HL-60 (cell line): ENCODE data around the gene SLC16A6.

Experiments
- DNase-seq, 2 experiments: peaks; one replicate each; pipeline ENCODE4 v3.0.0-alpha.2; 2010 to 2020; ENCODE audit warnings: low read depth in 1 of 2, low spot score in 1 of 2
- H3K27ac ChIP-seq: fragments of 250-450 bp; sonication (Bioruptor Pico); replicated peaks from 2 replicates; pipeline ENCODE4 v1.5.1; 2020; ENCODE audit warnings: mild to moderate bottlenecking, moderate library complexity
- H3K27me3 ChIP-seq: fragments of 250-450 bp; sonication (Bioruptor Pico); 2 replicates; pipeline ENCODE4 v1.5.1; 2021; ENCODE audit warnings: mild to moderate bottlenecking, moderate library complexity; ENCODE audit not compliant: insufficient read depth, poor library complexity, severe bottlenecking
- H3K4me3 ChIP-seq: replicated peaks from 2 replicates; pipeline ENCODE4 v1.5.1; 2011; ENCODE audit warnings: mild to moderate bottlenecking, control low read depth, low read length; ENCODE audit not compliant: insufficient read depth
- CTCF ChIP-seq: IDR thresholded peaks from one replicate; pipeline ENCODE4 v1.5.1; 2011; ENCODE audit warnings: low read length, control low read depth, inconsistent platforms; ENCODE audit not compliant: insufficient read depth
- GABPA ChIP-seq: IDR thresholded peaks from 2 replicates; pipeline ENCODE4 v1.6.1; 2012; ENCODE audit warnings: low read depth
- POLR2AphosphoS5 ChIP-seq: IDR thresholded peaks from 2 replicates; pipeline ENCODE4 v1.6.1; 2012; ENCODE audit warnings: low read depth
- REST ChIP-seq: IDR thresholded peaks from 2 replicates; pipeline ENCODE4 v1.6.1; 2012; ENCODE audit warnings: low read depth; ENCODE audit not compliant: insufficient replicate concordance
- SPI1 ChIP-seq: IDR thresholded peaks from 2 replicates; pipeline ENCODE4 v1.6.1; 2012; ENCODE audit warnings: low read depth, mild to moderate bottlenecking, borderline replicate concordance

SLC16A6 gene

GRCh38 chr17:68246271-68247028 lies 44.5 kb downstream of the SLC16A6 start:
- no peak overlapping the region for H3K4me3 ChIP-seq
- no peaks in the 10 kb centered on the region for H3K27me3 ChIP-seq
- no peak overlapping the region for H3K27ac ChIP-seq
- DNase-seq: no peak
- TF ChIP-seq CTCF (no peak), POLR2AphosphoS5 (no peak), SPI1 (no peak), REST (no peak), GABPA (no peak)

- TF ChIP-seq POLR2AphosphoS5 (no peak), GABPA (no peak), REST (no peak), SPI1 (no peak), CTCF (no peak)
- no peak overlapping the region for H3K27ac ChIP-seq
- no peak overlapping the region for H3K4me3 ChIP-seq
- no peaks in the 10 kb centered on the region for H3K27me3 ChIP-seq
- DNase-seq: no peak
These were observed 51.1 kb downstream of the SLC16A6 start for GRCh38 chr17:68239632-68240366.

GRCh38 chr17:68238871-68239253 lies 52.1 kb downstream of the SLC16A6 start:
- no peaks in the 10 kb centered on the region for H3K27me3 ChIP-seq
- H3K4me3 ChIP-seq: no peak overlapping the region
- H3K27ac ChIP-seq: no peak overlapping the region
- TF ChIP-seq POLR2AphosphoS5 (no peak), GABPA (no peak), SPI1 (no peak), CTCF (no peak), REST (no peak)
- no peak for DNase-seq
